ENCODE data around the gene SH3BP4.

DNA sequence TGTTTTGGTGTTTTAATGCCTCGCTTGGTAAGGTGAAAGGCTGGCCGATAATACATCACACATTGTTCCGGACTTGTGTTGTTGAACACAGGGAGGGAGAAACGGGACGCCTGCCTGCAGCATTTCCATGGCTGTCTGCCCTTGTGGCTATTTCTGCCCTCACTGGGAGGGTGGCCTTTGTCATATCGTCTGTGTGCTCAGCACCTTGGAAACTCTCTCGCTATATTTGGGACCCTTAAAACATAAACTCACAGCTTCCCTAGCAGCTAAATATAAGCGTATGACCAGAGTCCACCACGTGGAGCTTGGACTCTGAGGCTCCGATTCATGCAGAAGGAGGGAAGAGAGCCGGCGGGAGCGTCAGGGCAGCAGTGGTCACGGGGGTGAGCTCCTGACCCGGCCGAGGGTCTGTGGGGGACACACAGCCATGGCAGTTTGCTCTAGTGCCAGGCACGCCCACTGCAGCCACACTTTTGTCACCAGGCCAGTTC is 111.7 kb downstream of the SH3BP4 start:
- TF ChIP-seq, protein P1, sequence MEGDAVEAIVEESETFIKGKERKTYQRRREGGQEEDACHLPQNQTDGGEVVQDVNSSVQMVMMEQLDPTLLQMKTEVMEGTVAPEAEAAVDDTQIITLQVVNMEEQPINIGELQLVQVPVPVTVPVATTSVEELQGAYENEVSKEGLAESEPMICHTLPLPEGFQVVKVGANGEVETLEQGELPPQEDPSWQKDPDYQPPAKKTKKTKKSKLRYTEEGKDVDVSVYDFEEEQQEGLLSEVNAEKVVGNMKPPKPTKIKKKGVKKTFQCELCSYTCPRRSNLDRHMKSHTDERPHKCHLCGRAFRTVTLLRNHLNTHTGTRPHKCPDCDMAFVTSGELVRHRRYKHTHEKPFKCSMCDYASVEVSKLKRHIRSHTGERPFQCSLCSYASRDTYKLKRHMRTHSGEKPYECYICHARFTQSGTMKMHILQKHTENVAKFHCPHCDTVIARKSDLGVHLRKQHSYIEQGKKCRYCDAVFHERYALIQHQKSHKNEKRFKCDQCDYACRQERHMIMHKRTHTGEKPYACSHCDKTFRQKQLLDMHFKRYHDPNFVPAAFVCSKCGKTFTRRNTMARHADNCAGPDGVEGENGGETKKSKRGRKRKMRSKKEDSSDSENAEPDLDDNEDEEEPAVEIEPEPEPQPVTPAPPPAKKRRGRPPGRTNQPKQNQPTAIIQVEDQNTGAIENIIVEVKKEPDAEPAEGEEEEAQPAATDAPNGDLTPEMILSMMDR (IDR thresholded peaks at IDR 0.05) = no peak
- no peak for TF ChIP-seq POLR2A (IDR thresholded peaks at IDR 0.05)

All from gastroesophageal sphincter (tissue), 3 donors.